Transverse colon (tissue), 4 donors: ENCODE results near the gene TRPM8. TPM values are rescaled to one million over a fixed set of nuclear protein-coding genes. Genes with fewer than 3 reads are reported as not detected.

Experiments used
- DNase-seq: peaks from one replicate; pipeline ENCODE4 v3.0.0-alpha.2; 2019
- H3K27ac ChIP-seq, 4 donors: fragments of 200-600 bp; sonication (generic); 2 replicates each; pipeline ENCODE4 v1.5.1; 2016 to 2018; ENCODE audit warnings: inconsistent platforms in 4 of 4
- H3K27me3 ChIP-seq: fragments of 200-600 bp; sonication (generic); 2 replicates; pipeline ENCODE4 v1.5.1; 2017; ENCODE audit warnings: inconsistent platforms
- H3K36me3 ChIP-seq, 4 donors: fragments of 200-600 bp; sonication (generic); 2 replicates each; pipeline ENCODE4 v1.5.1; 2017 to 2019; ENCODE audit warnings: inconsistent platforms in 4 of 4
- H3K4me1 ChIP-seq, 4 donors: fragments of 200-600 bp; sonication (generic); 2 replicates each; pipeline ENCODE4 v1.5.1; 2017 to 2020; ENCODE audit warnings: inconsistent platforms in 4 of 4
- H3K4me3 ChIP-seq, 4 donors: fragments of 200-600 bp; sonication (generic); 1 replicate in 1 of 4; 2 replicates in 3 of 4; pipeline versions ENCODE4 v1.5.1 to v1.6.1; 2017 to 2019; ENCODE audit warnings: inconsistent platforms in 4 of 4
- H3K9me3 ChIP-seq, 2 donors: fragments of 200-600 bp; sonication (generic); 2 replicates each; pipeline ENCODE4 v1.5.1; 2017 to 2019; ENCODE audit warnings: inconsistent platforms in 2 of 2
- CTCF ChIP-seq, 5 experiments: fragments of 200-600 bp in 3 of 5; fragments of 450-650 bp in 2 of 5; sonication (generic) in 3 of 5; IDR thresholded peaks; 1 replicate in 2 of 5; 2 replicates in 3 of 5; pipeline ENCODE4 v1.5.1; 2016 to 2017; ENCODE audit warnings: antibody characterized with exemption in 5 of 5, inconsistent platforms in 3 of 5, mild to moderate bottlenecking in 2 of 5, moderate library complexity in 1 of 5
- EP300 ChIP-seq: sonication (generic); formaldehyde crosslinking; IDR thresholded peaks from one replicate; pipeline ENCODE4 v1.6.1; 2017; ENCODE audit warnings: antibody characterized with exemption, low read depth
- POLR2A ChIP-seq: fragments of 450-650 bp; IDR thresholded peaks from one replicate; pipeline ENCODE4 v1.6.1; 2016; ENCODE audit warnings: antibody characterized with exemption, mild to moderate bottlenecking, moderate library complexity
- POLR2AphosphoS5 ChIP-seq, 3 donors: sonication (generic); formaldehyde crosslinking; IDR thresholded peaks; one replicate each; pipeline ENCODE4 v1.6.1; 2016; ENCODE audit warnings: antibody characterized with exemption in 3 of 3
- WGBS, 2 donors: methylation state at CpG; one replicate each; pipeline ENCODE4 v1.1.5; 2018; ENCODE audit warnings: low coverage in 1 of 2; 5-methylcytosine and 5-hydroxymethylcytosine counted together
- in situ Hi-C, 4 donors: fragments of 200-750 bp; cut with MboI; loops; one replicate each; pipeline versions ENCODE4 v1.15.0 to v1.15.1; 2017; ENCODE audit warnings: low sequenced_read_pairs in 3 of 4, low pct_ligation_motif_present in 1 of 4, low pct_unique_long_range_greater_than_20kb in 1 of 4
- intact Hi-C: fragments of 100-400 bp; cut with DNase I; formaldehyde crosslinking; loops from one replicate; pipeline ENCODE4 v1.15.1; 2023; ENCODE audit warnings: low total_unique reads
- total RNA-seq, 4 donors: library from RNA; depleted of rRNA; stranded (reverse); fragments of >200 nt; gene quantifications; one replicate each; pipeline ENCODE4 v1.1.0, GENCODE V29; 2016

The TRPM8 gene
- total RNA-seq, 4 donors from 2014 or later, result not detected

GRCh38 chr2:233972941-233973575 is 55.9 kb downstream of the TRPM8 start:
- H3K4me1 ChIP-seq, result no peaks in the 10 kb centered on the region
- no peaks in the 10 kb centered on the region for H3K36me3 ChIP-seq
- no peaks in the 10 kb centered on the region for H3K9me3 ChIP-seq
- no peak for TF ChIP-seq POLR2AphosphoS5 (IDR thresholded peaks at IDR 0.05)
- TF ChIP-seq EP300, result no peak
- TF ChIP-seq POLR2A, result no peak
- no peak for TF ChIP-seq CTCF (IDR thresholded peaks at IDR 0.05)
- H3K27ac ChIP-seq, result no peak overlapping the region
- intact Hi-C loops, result no loop called here
- in situ Hi-C loops, result loop anchor here in 2 of 4 donors (25.0 kb wide), 2 partner anchors 564 to 1139 kb away; no protein-coding TSS in a partner anchor
- WGBS, 2 donors, result 83% methylated on average over 12 of the region's 13 CpGs; no CpG with 5 or more reads in 1 of the 2 donors
- H3K27me3 ChIP-seq, result no peaks in the 10 kb centered on the region
- H3K4me3 ChIP-seq, result no peak overlapping the region
- no peak for DNase-seq

GRCh38 chr2:233973786-233974185 is 56.6 kb downstream of the TRPM8 start:
- Histone ChIP-seq H3K27ac (no peak overlapping the region), H3K27me3 (no peaks in the 10 kb centered on the region), H3K4me3 (no peak overlapping the region), H3K9me3 (no peaks in the 10 kb centered on the region), H3K4me1 (no peaks in the 10 kb centered on the region), H3K36me3 (no peaks in the 10 kb centered on the region)
- intact Hi-C loops (no loop called here), in situ Hi-C loops (loop anchor here in 2 of 4 donors (25.0 kb wide), 2 partner anchors 564 to 1139 kb away; no protein-coding TSS in a partner anchor)
- WGBS, 2 donors, result 25 to 88% methylated on average over 1 to 6 of the region's 6 CpGs
- TF ChIP-seq POLR2A (no peak), EP300 (no peak), CTCF (IDR thresholded peaks at IDR 0.05) (no peak), POLR2AphosphoS5 (IDR thresholded peaks at IDR 0.05) (no peak)
- no peak for DNase-seq

- Histone ChIP-seq H3K4me1 (no peaks in the 10 kb centered on the region), H3K9me3 (no peaks in the 10 kb centered on the region), H3K36me3 (no peaks in the 10 kb centered on the region), H3K4me3 (no peak overlapping the region), H3K27me3 (no peaks in the 10 kb centered on the region), H3K27ac (no peak overlapping the region)
- WGBS, 2 donors, result 51 to 83% methylated on average over 1 to 4 of the region's 4 CpGs
- intact Hi-C loops, result no loop called here
- DNase-seq, result no peak
- TF ChIP-seq POLR2A, result no peak
- no peak for TF ChIP-seq POLR2AphosphoS5 (IDR thresholded peaks at IDR 0.05)
- no peak for TF ChIP-seq EP300
- no peak for TF ChIP-seq CTCF (IDR thresholded peaks at IDR 0.05)
- in situ Hi-C loops, result loop anchor here in 3 of 4 donors (25.0 kb wide), 5 partner anchors 313 to 1138 kb away; partner anchors contain the start of gene ARL4C (in 1 of the 3)
These were observed 57.4 kb downstream of the TRPM8 start for GRCh38 chr2:233974530-233975071.

GRCh38 chr2:233976087-233976486 is 58.9 kb downstream of the TRPM8 start:
- H3K4me1 ChIP-seq, result no peaks in the 10 kb centered on the region
- intact Hi-C loops (no loop called here), in situ Hi-C loops (loop anchor here in 3 of 4 donors (25.0 kb wide), 4 partner anchors 311 to 561 kb away; partner anchors contain the start of gene ARL4C (in 1 of the 3))
- H3K36me3 ChIP-seq, result no peaks in the 10 kb centered on the region
- no peak for TF ChIP-seq CTCF (IDR thresholded peaks at IDR 0.05)
- TF ChIP-seq POLR2A, result no peak
- no peak for TF ChIP-seq EP300
- TF ChIP-seq POLR2AphosphoS5 (IDR thresholded peaks at IDR 0.05), result no peak
- H3K27me3 ChIP-seq, result no peaks in the 10 kb centered on the region
- 29 to 49% methylated on average over 1 to 5 of the region's 5 CpGs for WGBS, 2 donors
- no peak overlapping the region for H3K27ac ChIP-seq
- H3K9me3 ChIP-seq, result no peaks in the 10 kb centered on the region
- DNase-seq, result no peak
- no peak overlapping the region for H3K4me3 ChIP-seq
